Measurements from ENCODE around the gene MYO7B. TPM values are rescaled to one million over a fixed set of nuclear protein-coding genes. Genes with fewer than 3 reads are reported as not detected.

Gene MYO7B
- total RNA-seq, 1 donor from 2014 or later, result 0.29 TPM

- peak overlapping the region; percentile 51 for H3K4me3 Mint-ChIP-seq (ENCODE audit: unreplicated experiment)
These were observed 21.0 kb upstream of the MYO7B start for GRCh38 chr2:127514485-127514884.

DNA sequence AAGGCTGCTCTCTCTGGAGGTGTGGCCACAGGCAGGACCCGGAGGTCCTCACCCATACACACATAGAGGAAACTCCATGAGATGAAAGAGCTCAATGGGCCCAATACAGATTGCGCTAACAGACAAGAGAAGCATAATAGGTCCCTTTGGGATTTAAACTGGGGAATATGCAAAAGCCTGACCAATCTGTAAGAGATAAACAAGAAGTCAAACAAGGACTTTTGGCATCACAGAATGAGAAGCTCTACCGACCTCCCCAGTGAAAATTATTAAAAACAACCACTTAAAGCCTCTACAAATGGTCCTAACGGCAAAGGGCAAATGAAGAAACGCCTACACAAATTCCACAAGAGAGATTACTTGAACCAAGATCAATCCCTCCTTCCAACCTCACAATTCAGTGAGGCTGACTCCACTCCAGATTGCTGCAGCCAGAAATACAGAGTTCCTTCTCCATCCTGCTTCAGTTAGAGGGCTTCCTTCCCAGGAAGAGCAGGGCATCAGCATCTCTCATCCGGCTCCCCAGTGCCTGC lies 20.0 kb upstream of the MYO7B start:
- TF ChIP-seq, protein P1, sequence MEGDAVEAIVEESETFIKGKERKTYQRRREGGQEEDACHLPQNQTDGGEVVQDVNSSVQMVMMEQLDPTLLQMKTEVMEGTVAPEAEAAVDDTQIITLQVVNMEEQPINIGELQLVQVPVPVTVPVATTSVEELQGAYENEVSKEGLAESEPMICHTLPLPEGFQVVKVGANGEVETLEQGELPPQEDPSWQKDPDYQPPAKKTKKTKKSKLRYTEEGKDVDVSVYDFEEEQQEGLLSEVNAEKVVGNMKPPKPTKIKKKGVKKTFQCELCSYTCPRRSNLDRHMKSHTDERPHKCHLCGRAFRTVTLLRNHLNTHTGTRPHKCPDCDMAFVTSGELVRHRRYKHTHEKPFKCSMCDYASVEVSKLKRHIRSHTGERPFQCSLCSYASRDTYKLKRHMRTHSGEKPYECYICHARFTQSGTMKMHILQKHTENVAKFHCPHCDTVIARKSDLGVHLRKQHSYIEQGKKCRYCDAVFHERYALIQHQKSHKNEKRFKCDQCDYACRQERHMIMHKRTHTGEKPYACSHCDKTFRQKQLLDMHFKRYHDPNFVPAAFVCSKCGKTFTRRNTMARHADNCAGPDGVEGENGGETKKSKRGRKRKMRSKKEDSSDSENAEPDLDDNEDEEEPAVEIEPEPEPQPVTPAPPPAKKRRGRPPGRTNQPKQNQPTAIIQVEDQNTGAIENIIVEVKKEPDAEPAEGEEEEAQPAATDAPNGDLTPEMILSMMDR (IDR thresholded peaks at IDR 0.05; ENCODE audit: partially characterized antibody, unreplicated experiment), result no peak
- Mint-ChIP-seq H3K4me3 (ENCODE audit: unreplicated experiment) (peak overlapping the region; percentile 11), H3K4me1 (ENCODE audit: low read depth, unreplicated experiment) (peaks cover 37% of the 10 kb centered on the region), H3K9me3 (ENCODE audit: unreplicated experiment) (no peaks in the 10 kb centered on the region), H3K27me3 (ENCODE audit: unreplicated experiment) (peaks cover 7% of the 10 kb centered on the region), H3K36me3 (ENCODE audit: unreplicated experiment) (peaks cover 6% of the 10 kb centered on the region), H3K27ac (ENCODE audit: unreplicated experiment) (peak overlapping the region; percentile 49)
- DNase-seq, result no peak

More at GRCh38 chr2:127514485-127514884, 21.0 kb upstream of the MYO7B start:
- H3K36me3 Mint-ChIP-seq (ENCODE audit: unreplicated experiment), result peaks cover 6% of the 10 kb centered on the region
- peaks cover 7% of the 10 kb centered on the region for H3K27me3 Mint-ChIP-seq (ENCODE audit: unreplicated experiment)
- DNase-seq, result no peak
- H3K4me1 Mint-ChIP-seq (ENCODE audit: low read depth, unreplicated experiment), result peaks cover 37% of the 10 kb centered on the region
- H3K9me3 Mint-ChIP-seq (ENCODE audit: unreplicated experiment), result no peaks in the 10 kb centered on the region
- no peak overlapping the region for H3K27ac Mint-ChIP-seq (ENCODE audit: unreplicated experiment)
- TF ChIP-seq, protein P1 (IDR thresholded peaks at IDR 0.05; ENCODE audit: partially characterized antibody, unreplicated experiment), result no peak

GRCh38 chr2:127516041-127516762 lies 19.3 kb upstream of the MYO7B start:
- no peak overlapping the region for H3K27ac Mint-ChIP-seq (ENCODE audit: unreplicated experiment)
- no peak for DNase-seq
- H3K9me3 Mint-ChIP-seq (ENCODE audit: unreplicated experiment), result no peaks in the 10 kb centered on the region
- H3K36me3 Mint-ChIP-seq (ENCODE audit: unreplicated experiment), result peaks cover 6% of the 10 kb centered on the region
- no peak overlapping the region for H3K4me3 Mint-ChIP-seq (ENCODE audit: unreplicated experiment)
- peaks cover 36% of the 10 kb centered on the region for H3K4me1 Mint-ChIP-seq (ENCODE audit: low read depth, unreplicated experiment)
- TF ChIP-seq, protein P1 (IDR thresholded peaks at IDR 0.05; ENCODE audit: partially characterized antibody, unreplicated experiment), result no peak
- peaks cover 7% of the 10 kb centered on the region for H3K27me3 Mint-ChIP-seq (ENCODE audit: unreplicated experiment)

DNA sequence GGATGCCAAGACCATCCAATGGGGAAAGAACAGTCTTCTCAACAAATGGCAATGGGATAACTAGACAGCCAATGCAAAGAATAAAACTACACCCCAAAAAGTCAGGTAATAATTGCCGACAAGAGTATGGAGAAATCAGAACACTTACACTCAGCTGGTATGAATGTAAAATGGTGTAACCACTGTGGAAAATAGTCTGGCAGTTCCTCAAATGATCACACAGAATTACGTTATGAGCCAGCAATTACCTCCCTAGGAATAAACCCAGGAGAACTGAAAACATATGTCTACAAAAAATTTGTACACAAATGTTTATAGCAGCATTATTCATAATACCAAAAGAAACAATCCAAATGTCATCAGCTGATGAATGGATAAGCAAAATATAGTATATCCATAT lies 18.0 kb upstream of the MYO7B start:
- Mint-ChIP-seq H3K27ac (ENCODE audit: unreplicated experiment) (no peak overlapping the region), H3K4me1 (ENCODE audit: low read depth, unreplicated experiment) (peaks cover 26% of the 10 kb centered on the region), H3K27me3 (ENCODE audit: unreplicated experiment) (peaks cover 7% of the 10 kb centered on the region), H3K4me3 (ENCODE audit: unreplicated experiment) (no peak overlapping the region), H3K36me3 (ENCODE audit: unreplicated experiment) (peaks cover 6% of the 10 kb centered on the region), H3K9me3 (ENCODE audit: unreplicated experiment) (no peaks in the 10 kb centered on the region)
- TF ChIP-seq, protein P1 (IDR thresholded peaks at IDR 0.05; ENCODE audit: partially characterized antibody, unreplicated experiment), result no peak
- DNase-seq, result no peak

- peaks cover 6% of the 10 kb centered on the region for H3K36me3 Mint-ChIP-seq (ENCODE audit: unreplicated experiment)
- peaks cover 9% of the 10 kb centered on the region for H3K4me1 Mint-ChIP-seq (ENCODE audit: low read depth, unreplicated experiment)
- H3K9me3 Mint-ChIP-seq (ENCODE audit: unreplicated experiment), result no peaks in the 10 kb centered on the region
- DNase-seq, result no peak
- no peaks in the 10 kb centered on the region for H3K27me3 Mint-ChIP-seq (ENCODE audit: unreplicated experiment)
- H3K4me3 Mint-ChIP-seq (ENCODE audit: unreplicated experiment), result no peak overlapping the region
- TF ChIP-seq, protein P1 (IDR thresholded peaks at IDR 0.05; ENCODE audit: partially characterized antibody, unreplicated experiment), result no peak
- H3K27ac Mint-ChIP-seq (ENCODE audit: unreplicated experiment), result no peak overlapping the region
These were observed 15.1 kb upstream of the MYO7B start for GRCh38 chr2:127520424-127520823.

Measured in glutamatergic neuron (in vitro differentiated cells).